SIG-M5 treated with dmso at 0.1 percent for 504 hours (cell line): ENCODE measurements around the gene FKBP6.
"Not testable (repeated sequence)": the region's sequence is repeated elsewhere in the genome, so short reads cannot be mapped to it uniquely, and the experiment has no call there.

ENCODE experiments used
- DNase-seq: peaks from one replicate; lab custom pipeline; 2025; ENCODE audit not compliant: unreplicated experiment; lab: John Stamatoyannopoulos, UW

Gene FKBP6

DNA sequence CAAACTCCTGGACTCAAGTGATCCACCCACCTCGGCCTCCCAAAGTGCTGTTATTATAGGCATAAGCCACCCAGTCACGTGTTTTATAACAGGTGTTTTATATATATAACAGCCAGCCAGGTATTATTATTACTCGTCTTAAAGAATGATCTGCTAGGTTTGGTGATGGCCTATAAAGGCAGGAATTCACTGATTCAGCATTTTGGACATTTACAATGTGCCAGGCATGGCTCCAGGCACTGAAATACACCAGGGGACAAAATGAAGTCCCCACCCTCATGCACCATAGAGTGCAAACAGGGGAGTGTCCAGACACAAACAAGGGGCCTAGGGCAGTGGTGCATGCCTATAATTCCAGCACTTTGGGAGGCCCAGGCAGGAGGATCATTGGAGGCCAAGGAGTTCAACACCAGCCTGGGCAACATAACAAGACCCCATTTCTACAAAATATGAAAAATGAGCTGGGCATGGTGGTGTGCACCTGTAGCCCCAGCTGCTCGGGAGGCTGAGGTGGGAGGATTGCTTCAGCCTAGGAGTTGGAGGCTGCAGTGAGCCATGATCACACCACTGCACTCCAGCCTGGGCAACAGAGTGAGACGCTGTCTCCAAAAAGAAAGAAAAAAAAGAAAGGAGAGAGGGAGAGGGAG is 4.4 kb upstream of the FKBP6 start:
- not testable (repeated sequence) for DNase-seq

DNA sequence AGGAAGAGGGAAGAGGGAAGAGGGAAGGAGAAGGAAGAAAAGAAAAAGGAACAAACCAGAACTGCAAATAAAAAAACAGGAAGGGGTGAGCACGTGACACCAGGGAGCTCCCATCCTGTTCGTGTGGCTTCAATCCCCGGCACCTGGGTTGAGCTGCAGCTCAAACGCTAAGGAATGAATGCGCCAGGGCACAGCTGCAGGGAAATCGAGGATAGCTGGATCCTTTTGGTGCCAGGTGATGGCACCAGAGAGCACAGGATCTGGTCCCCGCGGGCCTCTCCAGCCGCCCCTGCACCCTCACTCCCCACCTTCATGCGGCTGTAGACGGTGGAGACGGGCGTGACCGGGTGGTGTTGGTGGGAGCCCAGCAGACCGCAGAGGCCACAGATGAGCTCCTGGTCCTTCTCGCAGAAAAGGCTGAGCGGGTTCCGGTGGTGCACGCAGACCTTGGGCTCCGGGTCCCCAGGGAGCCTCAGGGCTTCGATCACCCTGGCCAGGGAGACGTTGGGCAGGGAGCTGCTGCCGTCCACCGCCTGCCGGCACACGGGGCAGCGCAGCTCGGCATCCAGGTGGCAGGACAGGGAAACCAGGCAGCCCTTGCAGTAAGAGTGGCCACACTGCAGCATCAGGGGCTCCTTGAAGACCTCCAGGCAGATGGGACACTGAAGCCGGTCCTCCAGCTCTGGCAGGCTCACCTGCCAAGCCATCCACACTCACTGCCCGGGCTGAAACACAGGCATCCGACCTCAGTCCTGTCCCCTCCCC is 3.7 kb upstream of the FKBP6 start:
- DNase-seq: peak; percentile 52

DNA sequence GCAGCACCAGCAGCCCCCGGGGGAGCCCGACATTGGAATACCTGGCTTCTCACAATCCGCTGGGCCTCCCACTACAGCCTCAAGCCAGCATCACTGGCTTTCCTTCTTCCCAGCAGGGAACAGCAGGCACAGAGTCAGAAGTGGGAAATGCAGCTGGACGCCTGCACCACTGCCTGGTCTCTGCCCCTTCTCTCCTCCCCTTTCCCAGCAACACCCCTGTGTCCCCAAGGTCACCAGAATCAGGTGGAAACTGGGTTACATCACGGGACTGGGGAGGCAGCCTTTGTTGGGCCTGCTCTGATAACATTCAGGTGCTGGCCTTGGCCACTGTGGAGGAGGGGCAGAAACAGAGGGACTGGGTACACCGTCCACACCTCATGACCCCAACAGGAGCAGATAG is 2.5 kb upstream of the FKBP6 start:
- DNase-seq: not testable (repeated sequence)

DNA sequence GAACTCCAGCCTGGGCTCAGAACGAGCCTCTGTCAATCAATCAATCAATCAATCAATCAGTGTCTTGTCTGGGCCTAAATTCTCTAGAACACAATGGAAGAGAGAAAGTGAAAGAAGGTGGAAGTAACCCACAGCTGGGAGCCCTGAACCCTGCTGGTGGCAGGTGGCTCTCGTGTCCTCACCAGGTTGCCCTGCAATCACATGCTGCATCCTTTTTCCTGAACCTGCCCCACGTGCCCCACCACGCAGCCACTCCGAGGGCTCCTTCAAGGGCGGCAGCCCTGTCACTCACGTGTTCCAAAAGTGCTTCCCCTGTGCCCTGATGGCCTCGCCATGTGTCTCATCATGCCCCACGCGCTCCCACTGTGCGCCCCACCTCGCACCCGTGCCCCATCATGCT is 512 bp upstream of the FKBP6 start:
- not testable (repeated sequence) for DNase-seq

DNA sequence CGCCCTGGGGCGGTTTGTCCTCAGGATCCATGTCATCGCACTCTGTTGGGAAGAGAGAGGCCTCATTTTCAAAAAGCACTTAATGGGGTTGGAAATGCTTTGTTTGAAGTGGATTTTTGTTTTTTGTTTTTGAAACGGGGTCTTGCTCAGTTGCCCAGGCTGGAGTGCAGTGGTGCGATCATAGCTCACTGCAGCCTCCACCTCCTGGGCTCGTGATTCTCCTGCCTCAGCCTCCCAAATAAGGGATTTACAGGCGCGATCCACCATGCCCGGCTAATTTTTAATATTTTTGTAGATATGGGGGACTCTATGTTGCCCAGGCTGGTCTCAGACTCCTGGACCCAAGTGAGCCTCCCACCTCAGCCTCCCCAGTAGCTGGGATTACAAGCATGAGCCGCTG is 735 bp downstream of the FKBP6 start:
- no peak for DNase-seq

DNA sequence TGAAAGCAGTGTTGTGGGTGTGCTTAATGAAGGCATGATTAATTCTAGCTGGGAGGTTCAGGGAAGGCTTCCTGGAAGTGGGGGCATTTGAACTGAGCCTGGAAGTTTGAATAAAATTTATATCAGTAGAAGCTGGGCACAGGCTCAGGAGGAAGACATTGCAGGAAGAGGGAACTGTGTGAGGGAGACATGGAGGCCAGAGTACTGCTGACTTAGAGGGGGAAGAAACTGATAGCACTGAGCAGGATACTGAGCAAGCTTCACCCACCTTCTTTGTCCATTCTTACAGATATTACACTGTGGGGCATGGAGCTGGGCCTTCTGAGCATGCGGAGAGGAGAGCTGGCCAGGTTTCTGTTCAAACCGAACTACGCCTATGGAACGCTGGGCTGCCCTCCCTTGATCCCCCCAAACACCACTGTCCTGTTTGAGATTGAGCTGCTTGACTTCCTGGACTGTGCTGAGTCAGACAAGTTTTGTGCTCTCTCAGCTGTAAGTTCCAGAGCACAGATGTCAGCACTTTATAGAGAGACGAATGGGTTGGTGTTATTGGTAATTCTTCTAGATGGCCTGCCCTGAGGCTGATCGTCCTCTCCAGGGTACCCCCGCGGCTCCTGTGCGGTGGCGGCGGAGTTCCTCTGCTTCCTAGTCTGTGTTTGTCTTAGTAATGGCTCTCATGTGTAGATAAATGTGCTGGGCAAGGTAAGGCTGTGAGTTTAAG is 2.1 kb downstream of the FKBP6 start:
- DNase-seq: no peak

DNA sequence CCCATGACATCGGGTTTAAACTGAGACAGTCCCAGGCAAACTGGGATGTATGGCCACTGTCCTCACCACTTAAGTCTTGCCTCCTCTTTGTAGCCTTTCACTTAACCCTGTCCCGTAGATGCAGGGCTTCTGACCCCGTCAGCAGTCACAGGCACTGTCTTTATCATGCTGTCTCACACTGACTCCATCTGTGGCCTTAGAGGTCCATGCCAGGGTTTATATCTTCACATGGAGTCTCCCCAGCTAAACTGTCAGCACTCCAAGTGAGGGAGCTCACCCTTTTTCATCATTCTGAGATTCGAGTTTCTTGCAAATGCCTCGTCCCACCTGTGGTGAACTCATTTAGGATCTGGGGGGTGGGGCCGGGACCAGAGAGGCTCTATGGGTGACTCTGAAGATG is 2.8 kb downstream of the FKBP6 start:
- DNase-seq: no peak

DNA sequence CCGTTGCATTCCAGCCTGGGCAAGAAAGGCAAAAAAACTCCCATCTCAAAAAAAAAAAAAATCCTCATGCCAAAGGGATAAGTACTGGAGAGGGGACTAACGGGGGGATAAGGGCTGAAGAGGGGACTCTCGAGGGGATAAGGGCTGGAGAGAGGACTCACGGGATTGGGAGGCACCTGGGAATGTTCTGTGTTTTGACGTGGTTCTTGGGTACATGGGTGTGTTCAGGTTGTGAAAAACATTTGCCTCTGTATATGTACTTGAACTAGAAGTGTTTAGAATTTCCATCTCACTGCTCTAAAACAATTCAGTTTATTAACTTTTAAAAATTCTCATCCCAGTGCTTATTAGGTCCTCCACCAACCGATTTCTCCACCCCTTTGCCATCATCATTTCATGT is 4.5 kb downstream of the FKBP6 start:
- DNase-seq: no peak

DNA sequence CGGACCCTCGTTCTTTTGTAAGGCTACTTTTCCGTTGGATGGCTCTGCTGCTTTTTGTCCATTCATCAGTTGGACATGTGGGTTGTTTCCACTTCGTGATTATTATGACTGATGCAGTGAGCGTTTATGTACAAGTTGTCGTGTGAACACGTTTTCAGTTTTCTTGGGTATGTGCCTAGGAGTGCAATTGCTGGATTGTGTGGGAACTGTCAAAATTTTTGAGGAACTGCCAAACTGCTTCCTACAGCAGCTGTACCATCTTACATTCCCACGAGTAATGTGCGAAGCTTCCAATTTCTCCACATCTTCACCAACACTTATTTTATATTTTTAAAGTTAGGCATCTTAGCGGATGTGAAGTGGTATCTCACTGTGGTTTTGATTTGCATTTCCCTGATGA is 10.4 kb downstream of the FKBP6 start:
- no peak for DNase-seq

DNA sequence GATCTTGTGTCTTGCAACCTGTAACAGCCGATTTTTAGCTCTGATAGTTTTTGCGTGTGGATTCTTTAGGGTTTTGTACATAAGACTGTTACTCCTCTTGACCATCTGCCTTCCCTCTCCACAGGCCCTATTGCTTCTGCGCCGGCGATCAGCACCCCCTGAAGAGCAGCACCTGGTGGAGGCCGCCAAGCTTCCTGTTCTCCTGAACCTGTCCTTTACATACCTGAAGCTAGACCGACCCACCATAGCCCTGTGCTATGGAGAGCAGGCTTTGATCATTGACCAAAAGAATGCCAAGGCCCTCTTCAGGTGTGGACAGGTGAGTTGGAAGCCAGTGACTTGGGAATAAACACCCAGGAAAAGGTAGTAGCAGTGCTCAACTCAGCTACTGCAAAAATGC is 12.6 kb downstream of the FKBP6 start:
- DNase-seq: no peak

DNA sequence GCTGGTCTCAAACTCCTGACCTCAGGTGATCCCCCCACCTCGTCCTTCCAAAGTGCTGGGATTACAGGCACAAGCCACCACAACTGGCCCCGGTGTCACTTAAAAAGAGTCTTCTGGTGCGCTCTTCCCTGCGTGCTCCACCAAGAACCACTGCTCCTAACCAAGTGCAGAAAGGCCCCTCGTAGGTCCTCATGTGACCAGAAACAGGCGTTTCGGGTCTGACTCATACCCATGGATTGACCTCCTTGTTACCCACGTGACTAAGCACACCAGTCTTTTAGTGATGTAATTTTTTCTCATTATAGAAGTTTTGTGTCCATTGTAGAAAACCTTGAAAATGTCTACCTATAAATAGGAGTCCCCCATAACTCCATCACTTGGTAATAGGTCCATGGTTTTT is 13.9 kb downstream of the FKBP6 start:
- DNase-seq: peak; percentile 74

DNA sequence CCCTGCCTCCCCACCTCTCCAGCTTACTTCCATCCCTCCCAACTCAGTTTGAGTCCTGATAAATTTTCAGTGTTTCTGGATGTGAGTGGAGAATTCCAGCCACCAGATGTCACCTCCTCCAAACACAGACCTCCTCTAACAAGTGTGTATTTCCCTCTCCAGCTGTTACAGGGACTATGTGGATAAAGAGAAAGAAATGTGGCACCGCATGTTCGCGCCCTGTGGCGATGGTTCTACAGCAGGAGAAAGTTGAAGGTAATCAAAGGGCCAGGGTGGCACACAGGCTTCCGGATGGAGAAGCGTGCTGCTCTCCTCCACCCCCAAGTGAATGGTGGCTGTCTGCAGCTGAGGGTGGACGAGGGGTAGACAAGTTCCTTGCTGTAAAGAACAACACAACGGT is 14.7 kb downstream of the FKBP6 start:
- DNase-seq: no peak

DNA sequence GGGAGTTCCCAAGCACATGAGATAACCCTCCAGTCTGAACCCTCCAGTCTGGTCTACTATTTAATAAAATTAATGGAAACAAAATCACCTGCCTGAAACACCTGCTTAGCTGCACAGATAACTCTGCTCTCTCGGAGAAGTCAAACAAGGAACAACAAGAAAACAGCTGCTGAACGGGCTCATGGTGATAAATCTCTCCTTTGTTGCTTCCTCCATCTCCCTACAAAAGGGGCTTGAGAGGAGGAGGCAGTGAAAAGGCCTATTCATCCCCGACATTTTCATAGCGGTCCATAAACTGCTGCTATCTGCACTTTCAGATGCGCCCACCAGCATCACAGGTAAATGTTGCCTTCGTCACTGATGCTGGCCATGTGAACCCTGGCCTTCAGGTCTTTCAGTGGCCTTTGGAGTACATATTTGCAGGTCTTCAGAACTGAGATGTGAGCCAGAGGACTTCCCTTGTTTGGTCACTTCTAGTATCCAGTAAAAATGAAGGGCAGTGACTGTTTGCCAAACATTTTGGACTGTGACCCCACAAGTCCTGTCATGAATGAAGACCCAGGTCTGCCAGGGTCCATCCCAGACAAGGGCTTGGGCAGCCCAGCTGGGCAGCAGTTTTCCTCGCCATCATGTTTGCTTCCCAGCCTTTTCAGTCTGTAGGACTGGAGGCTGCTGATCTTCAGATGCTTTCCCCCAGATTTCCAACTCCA is 15.9 kb downstream of the FKBP6 start:
- no peak for DNase-seq

DNA sequence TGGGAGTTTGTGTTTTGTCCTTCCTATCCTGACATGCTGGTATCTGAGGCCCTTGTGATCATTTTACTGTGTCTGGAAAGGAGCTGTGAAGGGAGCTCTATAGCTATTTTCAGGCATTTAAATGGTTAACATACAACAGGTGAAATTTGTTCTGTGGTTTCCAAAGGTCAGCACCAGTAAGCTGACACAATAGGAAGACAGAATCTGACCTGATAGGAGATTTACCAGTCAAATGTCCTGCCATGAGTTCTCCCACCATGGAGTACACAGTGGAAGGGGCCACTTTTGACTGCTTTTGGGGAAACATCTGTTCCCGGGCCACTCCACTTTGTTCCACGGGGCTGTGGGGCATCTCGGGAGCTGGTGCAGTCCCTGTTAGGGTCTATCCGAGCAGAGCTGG is 17.6 kb downstream of the FKBP6 start:
- no peak for DNase-seq

DNA sequence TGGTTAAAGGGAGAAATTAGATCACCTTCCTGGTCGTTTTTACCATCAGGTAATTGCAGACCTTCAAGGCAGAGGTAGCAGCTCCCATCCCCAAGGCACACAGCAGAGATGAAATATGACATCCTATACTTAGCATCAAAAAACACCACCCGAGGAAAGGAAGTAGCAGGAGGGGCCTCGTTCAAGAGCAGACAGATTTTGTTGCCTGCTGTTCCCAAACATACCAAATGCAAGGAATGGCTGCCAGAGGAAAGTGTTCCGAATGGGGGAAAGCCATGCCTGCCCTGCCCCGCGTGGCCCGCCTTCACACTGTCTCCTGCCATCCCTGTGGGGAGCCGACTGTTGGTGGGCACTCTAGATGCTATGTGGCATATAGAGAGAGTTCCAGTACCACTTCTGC is 18.0 kb downstream of the FKBP6 start:
- no peak for DNase-seq

DNA sequence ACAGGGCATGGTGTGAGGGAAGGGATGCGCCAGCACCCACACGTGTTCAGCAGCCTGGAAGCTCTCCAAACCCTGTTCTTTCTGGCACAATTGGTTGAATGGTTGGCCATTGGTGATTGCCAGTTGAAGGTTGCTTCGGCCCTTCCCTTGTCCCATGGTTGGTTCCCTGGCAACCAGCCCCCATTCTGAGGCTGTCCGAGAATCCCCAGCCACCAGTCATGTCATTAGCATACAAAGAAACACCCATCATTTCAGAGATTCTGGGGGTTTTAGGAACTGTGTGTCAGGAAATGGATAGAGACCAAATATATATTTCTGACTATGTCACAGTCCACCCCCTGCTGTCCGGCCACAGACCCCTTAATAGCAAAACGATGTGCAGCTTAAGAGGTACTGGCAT is 21.8 kb downstream of the FKBP6 start:
- no peak for DNase-seq

DNA sequence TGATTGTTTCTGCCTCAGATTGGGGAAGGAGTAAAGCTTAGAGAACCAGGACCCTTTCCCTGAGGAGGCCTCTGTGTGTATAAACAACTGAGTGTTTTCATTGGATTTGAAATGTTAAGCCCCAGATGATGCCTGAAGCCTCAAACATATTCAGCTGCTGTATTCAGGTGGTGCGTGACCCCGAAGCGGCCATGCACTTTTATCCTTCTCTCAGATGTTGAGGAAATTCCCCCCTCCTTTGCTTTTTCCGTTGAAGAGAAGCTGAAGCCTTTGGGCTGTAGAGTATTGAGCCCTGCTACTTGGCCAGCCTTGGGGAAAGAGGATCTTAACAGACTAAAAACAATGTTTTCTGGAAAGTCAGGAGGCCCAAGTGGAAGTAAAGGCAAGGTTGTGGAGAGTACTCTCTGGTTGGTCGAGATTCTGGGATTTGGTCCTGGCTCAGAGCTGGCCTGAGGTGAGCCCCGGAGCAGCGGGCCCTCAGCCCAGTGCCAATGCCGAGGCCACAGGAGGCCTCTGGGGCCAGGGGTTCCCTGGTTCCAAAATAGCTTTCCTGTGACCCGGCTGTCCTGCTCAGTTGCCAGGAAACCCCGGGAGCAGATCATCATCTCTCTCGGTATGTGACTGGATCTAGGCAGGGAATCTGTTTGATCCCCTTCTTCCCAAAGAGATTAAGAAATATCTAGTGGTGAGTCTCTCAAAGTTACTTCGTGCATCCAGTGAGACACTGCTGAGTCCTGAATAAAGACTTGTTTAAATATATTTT is 22.5 kb downstream of the FKBP6 start:
- no peak for DNase-seq

DNA sequence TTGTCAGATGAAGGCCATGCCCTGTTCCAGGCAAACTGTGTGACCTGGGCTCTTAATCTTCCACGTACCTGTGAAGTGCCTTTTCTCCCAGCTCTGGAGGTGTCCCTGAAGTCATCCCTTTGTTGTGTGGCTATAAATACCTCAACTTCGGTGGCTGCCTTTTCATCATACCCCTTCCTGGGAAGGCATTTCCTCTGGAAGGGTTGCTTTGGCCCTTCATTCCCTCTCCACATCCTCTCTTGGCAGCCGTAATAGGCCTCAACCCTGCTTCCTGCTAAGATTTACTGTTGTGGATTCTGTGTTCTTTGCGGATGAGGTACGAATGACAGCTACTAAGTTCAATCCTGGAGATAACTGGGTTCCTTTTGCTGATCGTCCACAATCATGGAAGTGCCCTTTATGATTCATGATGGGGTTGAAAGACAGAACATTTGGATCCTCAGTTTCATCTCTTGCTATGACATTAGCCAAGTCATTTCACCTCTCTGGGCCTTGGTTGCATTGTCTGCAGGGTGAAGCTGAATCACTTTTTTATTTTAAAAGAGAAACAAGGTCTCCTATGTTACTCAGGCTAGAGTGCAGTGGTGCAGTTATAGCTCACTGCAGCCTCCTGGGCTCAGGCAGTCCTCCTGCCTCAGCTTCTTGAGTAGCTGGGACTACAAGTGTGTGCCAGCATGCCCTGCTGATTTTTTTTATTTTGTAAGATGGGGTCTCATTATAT is 23.6 kb downstream of the FKBP6 start:
- DNase-seq: no peak

DNA sequence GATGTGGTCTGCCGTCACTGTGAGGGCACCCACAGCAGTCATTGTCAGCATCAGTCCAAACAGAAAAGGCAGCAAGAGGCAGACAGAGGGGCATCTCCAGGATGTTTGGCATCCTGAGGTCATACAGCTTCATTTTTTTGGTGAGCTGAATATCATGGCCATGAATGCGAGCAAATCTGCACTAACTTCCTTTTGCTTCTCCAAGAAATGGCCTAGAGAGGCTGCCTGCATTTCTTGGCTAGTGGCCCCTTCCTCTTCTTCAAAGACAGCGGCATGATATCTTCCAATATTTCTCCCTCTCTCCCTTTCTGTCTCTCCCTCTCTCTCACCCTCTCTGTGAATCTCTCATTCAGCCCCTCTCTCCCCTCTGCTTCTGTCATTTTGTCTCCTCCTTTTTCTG is 24.8 kb downstream of the FKBP6 start:
- no peak for DNase-seq

DNA sequence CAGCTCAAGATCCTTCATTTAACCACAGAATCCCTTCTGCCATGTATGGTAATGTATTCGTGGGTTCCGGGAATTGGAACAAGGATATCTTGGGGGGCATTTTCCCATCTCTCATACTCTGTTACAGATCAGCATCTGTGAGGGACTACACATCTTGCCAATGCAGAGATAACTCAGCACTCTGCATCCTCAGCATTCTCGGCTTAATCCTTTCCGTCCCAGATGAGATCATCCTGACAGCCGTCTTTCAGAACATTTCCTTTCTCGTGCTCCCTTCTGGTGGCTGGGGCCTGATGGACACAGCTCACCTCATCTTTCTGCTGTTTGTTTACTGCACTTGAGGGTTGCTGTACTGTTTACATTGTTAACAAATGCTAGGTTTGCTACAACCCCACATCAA is 25.3 kb downstream of the FKBP6 start:
- DNase-seq: no peak
